GM21619 (cell line): ENCODE measurements around the gene FHOD3.

Source experiments
- ATAC-seq: cut with Tn5 transposase; IDR thresholded peaks from one replicate; pipeline ENCODE4 v1.9.1; 2021; ENCODE audit not compliant: unreplicated experiment

The FHOD3 gene

DNA sequence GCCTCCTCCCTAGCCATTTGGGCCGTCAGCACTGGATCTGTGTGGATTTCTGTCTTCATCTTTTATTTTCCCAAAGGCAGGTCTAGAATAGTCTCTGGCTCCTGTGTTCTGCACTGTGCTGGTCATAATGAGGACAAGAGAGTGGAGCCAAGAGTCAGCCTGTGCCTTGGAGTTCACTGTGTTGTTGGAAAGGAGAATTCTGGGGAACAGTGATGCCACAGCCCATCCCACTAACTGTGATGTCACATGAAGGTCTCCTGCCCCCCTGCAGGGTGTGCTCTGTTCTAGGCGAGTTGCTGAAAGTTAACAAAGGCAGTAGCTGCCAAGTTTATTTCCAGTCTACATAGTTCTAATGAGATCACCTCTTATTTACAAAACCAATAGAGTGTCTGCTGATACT is 282.8 kb downstream of the FHOD3 start:
- ATAC-seq = no peak

DNA sequence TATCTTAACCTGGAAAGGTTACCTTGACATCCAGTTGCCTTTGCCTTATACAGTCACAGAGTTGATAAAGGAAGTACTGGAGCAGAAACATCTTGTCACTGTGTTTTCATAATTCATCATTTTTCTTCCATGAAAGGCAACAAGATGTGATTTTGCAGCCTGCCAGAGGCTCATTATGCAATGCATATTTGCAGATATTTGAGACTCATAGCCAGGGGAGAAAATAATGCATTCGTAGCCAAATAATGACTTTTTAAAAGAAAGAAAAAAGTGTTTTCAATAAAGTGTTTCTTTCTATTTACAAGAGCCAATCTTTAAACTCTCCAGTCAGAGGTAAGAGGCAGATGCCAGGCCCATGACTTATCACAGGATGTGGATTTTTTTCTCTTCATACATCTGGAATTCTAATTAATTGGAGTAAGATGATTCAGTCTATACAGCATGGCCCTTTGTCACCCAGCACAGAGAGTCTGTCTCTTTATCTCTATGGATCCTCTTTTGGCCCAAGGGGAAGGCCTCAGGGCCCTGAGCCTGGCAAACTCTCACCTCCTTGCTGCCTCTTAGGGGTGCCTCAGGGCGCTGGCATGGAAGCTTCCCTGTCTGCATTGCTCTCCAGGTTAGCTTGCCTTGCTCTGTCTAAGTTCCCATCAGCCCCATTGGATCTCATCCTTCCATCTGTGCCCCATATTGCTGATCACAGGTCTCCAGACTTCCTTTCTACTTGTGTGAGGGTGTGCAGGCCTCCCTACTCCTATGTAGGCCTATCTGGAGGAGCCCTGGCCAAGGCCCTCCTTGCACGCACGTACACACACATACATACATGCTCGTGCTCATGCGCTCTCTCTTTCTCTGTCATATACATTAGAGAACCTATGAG is 283.6 kb downstream of the FHOD3 start:
- ATAC-seq = no peak

DNA sequence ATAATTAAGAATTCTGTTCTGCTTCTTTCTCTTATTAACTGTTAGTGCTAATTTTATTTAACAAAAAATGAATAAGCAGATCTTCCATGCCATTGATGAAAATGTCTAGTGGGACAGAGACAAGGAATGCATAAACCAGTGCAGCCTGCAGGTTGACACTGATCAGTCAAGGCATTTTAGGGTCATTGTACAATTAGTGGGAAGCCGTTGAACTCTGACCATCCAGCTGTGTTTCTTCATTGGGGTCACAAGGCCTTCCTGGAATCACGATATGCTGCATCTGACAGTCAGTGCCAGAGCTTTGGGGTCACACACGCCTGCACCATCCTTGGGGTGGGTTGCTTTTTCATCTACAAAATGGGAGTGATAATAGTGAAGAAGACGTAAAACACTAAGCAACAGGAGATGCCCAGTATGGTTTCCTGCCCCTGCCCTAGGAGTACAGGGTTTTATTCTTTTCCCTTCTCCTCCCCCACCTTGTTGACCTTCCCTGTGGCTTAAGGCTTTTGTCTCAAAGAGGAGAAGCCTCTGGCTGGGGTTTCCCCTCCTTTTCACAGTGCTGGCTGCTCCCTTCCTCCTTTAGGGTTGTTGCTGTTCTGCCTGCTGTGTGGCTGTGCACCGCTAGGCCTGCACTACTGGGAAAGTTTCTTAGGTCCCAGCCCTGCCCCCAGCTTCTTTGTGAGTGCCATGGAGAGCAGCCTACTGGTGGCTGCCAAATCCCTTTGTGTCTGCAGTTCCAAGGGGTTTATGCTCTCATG is 285.7 kb downstream of the FHOD3 start:
- peak; percentile 50 for ATAC-seq

DNA sequence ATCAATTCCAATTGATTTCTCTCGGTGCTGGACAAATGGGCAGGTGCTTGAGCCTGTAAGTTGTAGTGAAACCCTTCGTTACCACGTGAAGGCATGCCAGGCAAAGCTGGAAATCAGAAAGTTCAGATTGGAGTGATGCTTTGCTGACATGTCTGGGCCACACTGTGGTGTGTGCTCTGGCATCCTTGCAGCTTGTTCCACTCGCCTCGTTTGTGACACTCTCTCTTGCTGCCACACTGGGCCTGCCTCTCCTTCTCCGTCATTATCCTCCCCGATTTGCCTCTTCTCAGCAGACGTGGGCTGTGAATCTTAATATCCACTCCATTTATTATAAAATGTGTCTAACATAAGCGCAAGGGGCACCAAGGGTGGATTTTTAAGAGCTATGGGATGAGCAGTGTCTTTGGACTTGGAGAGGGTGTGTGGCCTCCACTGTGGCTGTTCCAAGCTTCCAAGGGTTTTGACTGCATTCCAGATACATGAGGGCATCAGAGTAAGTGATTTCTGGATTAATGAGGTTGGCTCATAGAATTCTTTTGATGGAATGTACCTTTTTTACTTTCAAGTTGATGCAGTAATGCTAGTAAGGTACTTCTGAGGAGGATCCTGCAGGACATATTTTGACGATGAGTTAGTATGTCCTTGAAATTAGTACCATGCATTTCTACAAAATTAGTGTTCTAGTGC is 292.5 kb downstream of the FHOD3 start:
- no peak for ATAC-seq

DNA sequence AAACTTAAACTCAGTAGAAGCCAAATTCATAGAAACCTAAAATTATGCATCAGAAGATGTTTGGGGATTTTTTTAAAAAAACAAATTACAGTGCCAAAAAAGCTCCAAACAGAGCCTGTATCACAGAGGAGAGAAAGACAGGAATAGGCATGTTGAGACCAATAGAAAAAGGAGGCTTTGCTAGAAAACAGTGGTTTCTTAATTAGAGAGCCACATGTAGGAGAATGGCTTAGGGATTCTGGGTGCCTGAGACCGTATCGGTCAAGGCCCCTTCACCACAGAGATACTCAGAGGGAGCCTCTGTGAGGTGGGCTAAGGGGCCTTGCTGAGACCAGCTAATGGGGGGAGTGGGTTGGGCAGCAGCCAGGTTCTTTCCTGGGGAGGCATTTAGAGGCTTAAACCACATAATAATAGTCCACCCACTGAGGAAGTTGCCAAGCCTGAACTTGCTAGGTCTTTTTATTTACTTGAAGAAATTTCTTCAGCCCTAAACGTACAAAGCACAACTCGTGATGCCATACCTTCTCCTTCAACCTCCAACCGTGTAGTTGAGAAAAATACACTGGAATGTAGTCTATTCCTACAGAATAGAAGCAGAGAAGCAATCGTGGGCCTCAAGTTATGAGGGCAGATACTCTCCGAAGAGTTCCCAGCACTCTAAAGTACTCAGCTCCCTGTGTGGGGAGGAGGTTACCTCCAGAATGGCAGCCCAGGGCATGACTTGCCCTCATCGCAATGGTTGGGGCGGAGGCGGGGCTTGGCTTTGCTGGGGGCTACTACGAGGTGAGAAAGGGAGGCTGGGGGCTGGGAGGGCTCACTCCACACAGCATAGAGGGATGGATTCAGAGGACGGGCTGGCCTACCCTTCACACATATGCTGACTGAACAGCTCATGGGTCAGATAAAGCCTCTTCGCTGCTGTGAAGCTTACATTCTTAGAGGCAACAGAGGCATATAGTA is 293.4 kb downstream of the FHOD3 start:
- no peak for ATAC-seq

DNA sequence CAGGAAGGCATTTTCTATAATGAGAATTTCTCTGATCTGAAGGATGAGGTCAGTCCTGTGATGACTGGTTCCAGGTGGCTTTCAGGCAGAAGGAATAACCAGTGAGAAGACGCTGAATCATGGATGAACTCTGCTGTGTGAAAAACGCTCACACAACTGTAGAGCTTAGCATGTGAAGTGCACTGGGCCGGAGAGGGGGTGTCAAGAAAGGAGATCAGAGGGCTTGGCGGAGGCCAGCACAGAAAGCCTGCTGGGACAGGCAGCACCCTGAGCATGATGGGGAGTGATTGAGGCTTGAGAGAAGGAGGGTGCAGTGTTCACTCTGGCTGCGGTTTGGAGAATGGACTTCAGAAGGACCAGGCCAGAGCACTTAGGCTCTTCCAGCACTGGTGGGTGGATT is 294.8 kb downstream of the FHOD3 start:
- no peak for ATAC-seq

DNA sequence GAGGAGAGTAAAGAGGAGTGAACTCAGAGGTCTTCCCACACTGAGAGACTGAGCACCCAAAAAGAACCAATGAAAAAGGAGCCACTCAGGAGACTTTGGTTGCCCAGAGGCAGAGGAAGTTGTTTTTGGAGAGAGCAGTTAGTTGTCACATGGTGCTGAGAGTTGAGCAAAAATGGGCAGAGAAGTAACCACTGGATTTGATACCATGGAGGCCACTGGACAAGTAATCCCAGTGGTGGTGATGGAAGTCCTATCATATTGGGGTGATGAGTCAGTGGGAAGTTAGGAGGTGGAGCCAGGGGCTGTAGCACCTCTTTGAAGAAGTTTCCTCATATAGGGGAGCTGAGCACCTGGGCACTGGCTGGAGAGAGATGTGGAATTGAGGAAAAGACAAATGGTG is 295.5 kb downstream of the FHOD3 start:
- ATAC-seq = no peak

DNA sequence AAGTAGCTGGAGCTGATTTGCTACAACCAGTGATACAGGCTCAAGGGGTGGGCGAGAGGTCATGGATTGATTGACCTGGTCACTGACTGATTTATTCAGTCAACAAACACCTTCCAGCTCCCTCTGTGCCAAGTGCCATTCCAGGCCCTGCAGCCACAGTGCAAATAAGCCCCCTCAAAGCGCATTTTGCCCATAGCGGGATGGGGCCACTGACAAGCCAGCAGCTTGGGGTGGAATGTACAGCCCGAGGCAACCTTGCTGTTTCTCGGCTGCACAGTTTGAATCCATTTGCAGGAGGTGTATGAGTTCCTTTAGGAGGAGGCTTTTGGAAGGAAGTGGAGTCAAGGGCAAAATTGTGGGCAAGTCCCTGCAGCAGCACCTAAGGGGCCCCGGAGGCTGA is 296.1 kb downstream of the FHOD3 start:
- no peak for ATAC-seq

DNA sequence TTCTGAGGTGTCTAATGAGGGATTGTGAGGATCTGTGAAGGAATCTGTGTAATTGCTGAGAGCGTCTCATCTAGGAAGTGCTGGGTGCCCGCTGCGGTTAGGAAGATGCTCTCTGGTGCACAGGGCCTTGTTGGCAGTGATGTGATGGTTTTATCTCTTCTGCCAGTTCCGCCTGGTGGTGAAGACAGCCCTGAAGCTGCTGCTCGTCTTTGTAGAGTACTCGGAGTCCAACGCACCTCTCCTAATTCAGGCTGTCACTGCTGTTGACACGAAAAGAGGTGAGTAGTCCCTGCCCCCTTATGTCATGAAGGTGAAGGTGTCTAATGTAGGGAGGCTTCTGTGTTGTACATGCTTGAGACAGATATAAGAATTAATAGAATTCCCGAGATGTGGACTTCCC is 297.1 kb downstream of the FHOD3 start:
- ATAC-seq = no peak

DNA sequence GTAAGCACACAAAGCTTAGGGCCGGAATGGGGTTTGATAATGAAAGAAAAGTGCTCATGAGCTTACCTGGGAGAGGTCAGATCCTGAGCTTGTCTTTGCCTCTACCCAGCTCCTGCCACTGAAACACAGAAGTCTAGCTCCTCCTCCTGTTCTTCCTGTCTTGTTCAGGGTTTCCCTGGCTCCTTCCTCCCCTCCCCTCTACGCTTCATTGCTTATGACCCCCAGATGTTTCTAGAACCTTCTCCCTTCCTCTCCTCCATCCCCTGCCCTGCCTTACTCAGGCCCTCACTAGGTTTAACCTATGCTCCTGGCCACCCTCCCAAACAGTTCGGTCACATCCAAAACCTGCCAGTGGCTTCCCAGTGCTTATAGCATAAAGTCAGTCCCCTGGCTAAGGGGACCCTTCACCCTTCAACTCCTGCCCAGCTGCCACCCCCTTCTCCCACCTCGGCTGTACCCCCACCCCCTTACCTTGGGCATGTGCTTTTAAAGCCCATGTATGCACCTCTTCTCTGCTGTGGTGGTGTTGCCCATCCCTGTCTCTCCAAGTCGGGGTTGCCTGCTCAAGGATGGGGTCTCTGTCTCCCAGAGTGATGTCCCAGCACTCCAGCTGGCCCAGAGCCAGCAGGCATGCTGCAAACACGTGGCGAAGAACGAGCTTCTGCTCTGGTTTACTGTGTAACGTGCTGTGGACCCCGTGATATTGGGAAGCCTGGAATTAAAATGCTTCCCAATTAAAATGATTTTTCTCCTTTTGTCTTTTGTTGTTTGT is 297.7 kb downstream of the FHOD3 start:
- ATAC-seq = no peak

DNA sequence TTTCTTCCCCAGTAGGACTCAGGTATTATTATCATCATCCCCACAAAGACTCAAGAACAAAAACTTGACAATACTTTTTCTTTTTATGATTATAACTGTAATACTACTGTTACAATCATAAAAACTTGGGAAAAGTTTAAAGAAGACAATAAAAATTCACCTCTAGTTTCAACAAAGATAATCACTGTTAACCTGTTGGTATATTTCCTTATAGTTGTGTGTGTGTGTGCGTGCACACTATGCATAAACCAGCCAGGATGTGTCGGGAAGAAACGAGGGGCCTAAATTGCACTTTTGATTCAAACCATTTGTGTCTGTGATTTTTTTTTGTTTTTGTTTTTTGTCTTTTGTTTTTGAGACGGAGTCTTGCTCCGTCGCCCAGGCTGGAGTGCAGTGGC is 298.3 kb downstream of the FHOD3 start:
- ATAC-seq = no peak

DNA sequence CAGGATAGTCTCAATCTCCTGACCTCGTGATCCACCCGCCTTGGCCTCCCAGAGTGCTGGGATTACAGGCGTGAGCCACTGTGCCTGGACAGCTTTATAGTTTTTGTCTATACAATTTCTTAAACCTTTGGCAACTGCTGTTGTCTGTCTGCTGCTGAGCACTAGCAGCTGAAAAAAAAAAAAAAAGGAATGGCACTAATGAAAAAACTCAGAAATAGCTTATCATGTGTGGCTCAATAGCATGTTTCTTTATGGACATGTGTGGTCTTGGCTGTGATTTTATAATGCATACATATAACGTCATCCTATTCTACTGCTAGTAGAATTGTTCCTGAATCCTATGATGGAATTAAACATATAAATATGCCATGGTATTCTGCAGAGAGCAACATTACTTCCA is 300.1 kb downstream of the FHOD3 start:
- ATAC-seq = no peak

DNA sequence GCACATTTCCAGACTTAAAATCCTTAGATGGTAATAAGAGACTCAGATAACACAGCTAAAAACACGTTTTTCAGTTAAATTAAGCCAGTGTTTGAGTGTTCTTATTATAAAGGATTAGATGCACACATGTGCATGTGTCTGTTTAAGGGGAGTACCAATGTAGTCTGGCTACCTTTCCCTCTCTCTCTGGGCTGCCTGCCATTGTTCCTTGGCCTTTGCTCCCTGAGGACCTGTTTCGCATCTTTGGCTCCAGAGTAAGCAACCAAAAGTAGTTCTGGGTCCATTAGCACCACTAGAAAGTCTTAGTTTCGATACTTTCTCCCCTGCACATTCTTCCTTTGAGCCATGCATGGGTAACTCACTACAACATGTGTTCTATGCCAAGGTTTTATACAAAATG is 303.0 kb downstream of the FHOD3 start:
- no peak for ATAC-seq

DNA sequence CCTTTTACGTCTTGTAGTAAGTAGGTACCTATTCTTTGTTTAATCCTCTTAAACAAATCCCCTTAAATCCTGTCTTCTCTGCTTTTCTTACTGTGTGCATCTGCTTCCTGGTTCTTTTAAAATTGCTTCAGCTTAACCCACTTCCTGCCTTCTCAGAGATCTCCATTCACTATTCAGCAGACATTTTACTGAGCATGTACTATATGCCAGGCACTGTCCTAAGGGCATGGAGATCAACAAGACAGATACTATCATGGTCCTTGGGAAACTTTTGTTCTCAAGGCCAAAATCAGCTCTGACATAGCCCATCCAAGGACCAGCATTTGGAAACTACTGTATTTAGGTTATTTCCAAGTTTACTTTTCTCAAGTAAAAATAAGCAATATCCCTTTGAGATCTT is 303.8 kb downstream of the FHOD3 start:
- ATAC-seq = no peak

DNA sequence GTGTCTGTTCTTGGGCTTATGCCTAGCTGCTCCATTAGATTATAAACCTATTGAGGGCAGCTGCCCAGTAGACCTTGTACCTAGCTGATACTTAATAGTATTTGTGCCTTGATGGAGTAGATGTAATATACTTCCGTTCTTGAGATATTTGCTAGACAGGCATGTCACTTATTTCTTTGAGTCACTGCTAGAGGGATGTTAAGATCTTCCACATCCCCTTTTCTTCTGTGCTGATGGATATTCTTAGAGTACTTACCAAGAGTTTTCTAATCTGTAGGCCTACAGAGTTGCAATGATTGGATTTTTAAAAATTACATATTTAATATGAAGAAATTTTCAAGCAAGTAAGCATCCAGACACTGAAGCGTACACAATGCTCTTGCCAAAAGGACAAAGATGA is 304.6 kb downstream of the FHOD3 start:
- no peak for ATAC-seq

DNA sequence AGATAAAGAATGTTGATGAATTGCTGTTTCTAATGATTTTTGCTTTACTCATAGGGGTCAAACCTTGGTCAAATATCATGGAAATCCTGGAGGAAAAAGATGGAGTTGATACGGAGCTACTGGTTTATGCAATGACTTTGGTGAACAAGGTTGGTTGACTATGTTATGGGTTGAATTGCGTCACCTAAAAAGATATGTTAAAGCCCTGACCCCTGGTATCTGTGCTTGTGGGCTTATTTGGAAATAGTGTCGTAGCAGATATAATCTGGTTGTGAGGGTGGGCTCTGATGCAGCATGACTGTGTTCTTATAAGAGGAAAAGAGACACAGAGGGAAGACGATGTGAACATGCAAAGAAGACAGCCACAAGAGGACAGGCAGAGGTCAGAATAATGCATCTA is 305.1 kb downstream of the FHOD3 start:
- no peak for ATAC-seq

DNA sequence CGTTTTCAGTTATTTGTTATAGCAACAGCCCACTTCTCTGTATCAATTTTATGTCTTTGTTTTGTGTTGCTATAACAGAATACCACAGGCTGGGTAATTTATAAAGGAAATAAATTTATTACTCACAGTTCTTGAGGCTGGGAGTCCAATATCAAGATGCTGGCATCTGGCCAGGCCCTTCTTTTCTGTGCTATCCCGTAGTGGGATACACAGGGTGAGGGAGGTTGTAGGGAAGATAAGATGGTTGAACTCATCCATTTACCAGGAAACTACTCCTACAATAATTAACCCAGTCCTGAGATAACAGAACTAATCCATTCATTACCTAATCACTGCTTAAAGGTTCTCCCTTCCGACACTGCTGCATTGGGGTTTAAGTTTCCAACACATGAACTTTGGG is 310.6 kb downstream of the FHOD3 start:
- no peak for ATAC-seq

DNA sequence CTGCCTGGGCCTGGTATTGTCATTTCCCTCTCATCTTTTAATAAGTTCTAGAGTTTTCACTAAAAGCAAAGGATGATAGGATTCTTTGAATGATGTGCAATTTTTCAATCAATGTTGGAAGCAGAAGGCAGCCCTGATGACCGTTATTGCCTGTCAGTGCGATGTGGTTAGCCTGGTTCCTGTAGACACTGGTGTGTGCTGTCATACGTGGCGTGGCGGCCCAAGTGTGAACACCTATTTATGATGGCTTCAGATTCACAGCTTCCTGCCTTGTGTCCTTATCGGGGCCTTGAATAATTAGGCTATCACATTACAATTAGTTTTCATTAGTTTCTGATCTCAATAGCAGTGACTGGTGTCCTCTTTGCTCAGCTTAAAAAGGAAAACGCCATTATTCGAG is 312.7 kb downstream of the FHOD3 start:
- ATAC-seq = no peak

DNA sequence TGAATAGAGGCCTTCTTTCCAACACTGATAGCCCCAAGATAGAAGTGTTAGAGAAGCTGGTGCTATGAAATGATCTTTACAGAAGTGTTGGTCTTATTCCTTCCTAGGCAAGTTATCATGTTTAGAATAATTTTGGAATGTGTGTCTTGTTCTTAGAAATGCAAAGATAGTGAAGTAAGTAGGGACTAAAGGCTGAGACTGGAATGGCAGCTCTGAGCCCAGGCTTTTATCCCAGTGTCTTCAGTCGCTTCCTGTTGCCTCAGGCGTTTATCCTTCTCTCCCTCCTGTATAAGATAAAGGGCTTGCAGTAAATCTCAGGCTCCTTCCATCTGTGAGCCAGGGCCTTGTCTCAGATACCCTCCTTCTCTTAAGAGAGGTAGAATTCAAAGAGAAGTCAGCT is 313.1 kb downstream of the FHOD3 start:
- ATAC-seq = no peak

DNA sequence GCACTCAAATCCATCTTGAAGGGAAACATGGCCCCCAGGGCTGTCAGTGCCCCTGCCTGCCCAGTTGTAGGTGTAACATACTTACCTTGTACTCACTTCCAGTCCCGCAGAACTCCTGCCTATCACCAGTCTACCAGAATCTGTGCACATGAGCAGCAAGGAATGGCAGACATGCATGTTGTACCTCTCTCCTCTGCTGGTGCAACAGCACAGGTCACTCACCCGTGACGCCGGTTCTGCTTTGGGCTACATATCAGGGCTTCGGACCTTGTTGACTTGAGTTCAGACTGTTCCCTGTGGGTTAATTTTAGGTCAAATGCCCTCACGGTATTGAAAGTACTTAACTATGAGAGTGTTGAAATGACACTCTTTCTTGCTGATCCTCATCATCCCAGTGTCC is 315.6 kb downstream of the FHOD3 start:
- ATAC-seq = no peak
